Neural progenitor cell (in vitro differentiated cells): ENCODE results near the gene MEIS1.

Experiments used
- EZH2 ChIP-seq: fragments of 200-600 bp; sonication (generic); IDR thresholded peaks from 2 replicates; pipeline ENCODE4 v1.6.1; 2017; ENCODE audit warnings: antibody characterized with exemption, mild to moderate bottlenecking, moderate library complexity
- TF ChIP-seq, protein P1 (sequence below): fragments of 200-600 bp; sonication (generic); IDR thresholded peaks from 2 replicates; pipeline ENCODE4 v1.5.1; 2017; ENCODE audit warnings: antibody characterized with exemption, mild to moderate bottlenecking

GRCh38 chr2:66466433-66466832 is 31.5 kb downstream of the MEIS1 start:
- TF ChIP-seq, protein P1, sequence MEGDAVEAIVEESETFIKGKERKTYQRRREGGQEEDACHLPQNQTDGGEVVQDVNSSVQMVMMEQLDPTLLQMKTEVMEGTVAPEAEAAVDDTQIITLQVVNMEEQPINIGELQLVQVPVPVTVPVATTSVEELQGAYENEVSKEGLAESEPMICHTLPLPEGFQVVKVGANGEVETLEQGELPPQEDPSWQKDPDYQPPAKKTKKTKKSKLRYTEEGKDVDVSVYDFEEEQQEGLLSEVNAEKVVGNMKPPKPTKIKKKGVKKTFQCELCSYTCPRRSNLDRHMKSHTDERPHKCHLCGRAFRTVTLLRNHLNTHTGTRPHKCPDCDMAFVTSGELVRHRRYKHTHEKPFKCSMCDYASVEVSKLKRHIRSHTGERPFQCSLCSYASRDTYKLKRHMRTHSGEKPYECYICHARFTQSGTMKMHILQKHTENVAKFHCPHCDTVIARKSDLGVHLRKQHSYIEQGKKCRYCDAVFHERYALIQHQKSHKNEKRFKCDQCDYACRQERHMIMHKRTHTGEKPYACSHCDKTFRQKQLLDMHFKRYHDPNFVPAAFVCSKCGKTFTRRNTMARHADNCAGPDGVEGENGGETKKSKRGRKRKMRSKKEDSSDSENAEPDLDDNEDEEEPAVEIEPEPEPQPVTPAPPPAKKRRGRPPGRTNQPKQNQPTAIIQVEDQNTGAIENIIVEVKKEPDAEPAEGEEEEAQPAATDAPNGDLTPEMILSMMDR: no peak
- TF ChIP-seq EZH2: no peak
